Progenitor cell of endocrine pancreas (in vitro differentiated cells): Measurements from ENCODE around the gene PARVG. TPM values are rescaled to one million over a fixed set of nuclear protein-coding genes. Genes with fewer than 3 reads are reported as not detected.

Experiments used
- DNase-seq: peaks from one replicate; pipeline ENCODE4 v3.0.0; 2021; ENCODE audit warnings: low spot score; ENCODE audit not compliant: unreplicated experiment
- H3K27ac Mint-ChIP-seq: 2 replicates; pipeline ENCODE4 v1.8.0; 2021; ENCODE audit warnings: mild to moderate bottlenecking, moderate library complexity, mixed read lengths
- H3K27me3 Mint-ChIP-seq: 2 replicates; pipeline ENCODE4 v1.8.0; 2021; ENCODE audit warnings: mixed read lengths
- H3K36me3 Mint-ChIP-seq: 2 replicates; pipeline ENCODE4 v1.8.0; 2022; ENCODE audit warnings: mixed read lengths; ENCODE audit not compliant: insufficient read depth
- H3K4me1 Mint-ChIP-seq: 2 replicates; pipeline ENCODE4 v1.8.0; 2021; ENCODE audit warnings: low read depth, mixed read lengths
- H3K4me3 Mint-ChIP-seq: 2 replicates; pipeline ENCODE4 v1.8.0; 2021; ENCODE audit warnings: low read depth, mild to moderate bottlenecking, moderate library complexity, mixed read lengths
- H3K9me3 Mint-ChIP-seq: 2 replicates; pipeline ENCODE4 v1.8.0; 2021; ENCODE audit warnings: low read depth, mixed read lengths
- CTCF ChIP-seq: fragments of 200-600 bp; sonication (generic); IDR thresholded peaks from one replicate; pipeline ENCODE4 v1.5.0; 2021; ENCODE audit warnings: antibody characterized with exemption, mild to moderate bottlenecking; ENCODE audit not compliant: unreplicated experiment
- total RNA-seq: library from RNA; stranded (reverse); gene quantifications from 2 replicates; pipeline ENCODE4 v1.2.1, GENCODE V29; 2021

Gene PARVG
- total RNA-seq, 1 donor from 2014 or later, result not detected

GRCh38 chr22:44221710-44222475 is 41.2 kb downstream of the PARVG start:
- Mint-ChIP-seq H3K27ac (no peak overlapping the region), H3K4me3 (no peak overlapping the region), H3K9me3 (peaks cover under 1% of the 10 kb centered on the region), H3K36me3 (no peaks in the 10 kb centered on the region), H3K4me1 (no peaks in the 10 kb centered on the region), H3K27me3 (peaks cover 30% of the 10 kb centered on the region)
- no peak for TF ChIP-seq CTCF
- DNase-seq, result no peak

- peaks cover 30% of the 10 kb centered on the region for H3K27me3 Mint-ChIP-seq
Measured at GRCh38 chr22:44224166-44224565, 43.4 kb downstream of the PARVG start.

GRCh38 chr22:44225091-44225689 is 44.5 kb downstream of the PARVG start:
- H3K27me3 Mint-ChIP-seq, result peaks cover 30% of the 10 kb centered on the region
- H3K4me3 Mint-ChIP-seq, result no peak overlapping the region
- H3K4me1 Mint-ChIP-seq, result no peaks in the 10 kb centered on the region
- no peak for DNase-seq
- H3K9me3 Mint-ChIP-seq, result peaks cover 10% of the 10 kb centered on the region
- H3K27ac Mint-ChIP-seq, result no peak overlapping the region
- no peak for TF ChIP-seq CTCF
- no peaks in the 10 kb centered on the region for H3K36me3 Mint-ChIP-seq

More at GRCh38 chr22:44224166-44224565, 43.4 kb downstream of the PARVG start:
- Mint-ChIP-seq H3K4me1 (no peaks in the 10 kb centered on the region), H3K27ac (no peak overlapping the region), H3K4me3 (no peak overlapping the region), H3K9me3 (peaks cover 6% of the 10 kb centered on the region), H3K36me3 (no peaks in the 10 kb centered on the region)
- no peak for DNase-seq
- no peak for TF ChIP-seq CTCF

- peaks cover 30% of the 10 kb centered on the region for H3K27me3 Mint-ChIP-seq
- DNase-seq, result no peak
- no peak for TF ChIP-seq CTCF
- no peak overlapping the region for H3K27ac Mint-ChIP-seq
- no peaks in the 10 kb centered on the region for H3K36me3 Mint-ChIP-seq
- H3K4me1 Mint-ChIP-seq, result no peaks in the 10 kb centered on the region
- H3K9me3 Mint-ChIP-seq, result peaks cover 10% of the 10 kb centered on the region
- H3K4me3 Mint-ChIP-seq, result no peak overlapping the region
Measured at GRCh38 chr22:44225812-44226211, 45.1 kb downstream of the PARVG start.

GRCh38 chr22:44229331-44229730 is 48.6 kb downstream of the PARVG start:
- no peak for DNase-seq

More at GRCh38 chr22:44229331-44229730, 48.6 kb downstream of the PARVG start:
- Mint-ChIP-seq H3K4me1 (no peaks in the 10 kb centered on the region), H3K9me3 (peaks cover 10% of the 10 kb centered on the region), H3K27me3 (peaks cover 17% of the 10 kb centered on the region), H3K27ac (no peak overlapping the region), H3K36me3 (no peaks in the 10 kb centered on the region), H3K4me3 (no peak overlapping the region)
- no peak for TF ChIP-seq CTCF
